Measurements from ENCODE around the gene TCP1. TPM values are rescaled to one million over a fixed set of nuclear protein-coding genes. Genes with fewer than 3 reads are reported as not detected.
A peak's percentile ranks its signal among the peaks of the same experiment; 100 is the strongest.

TCP1 gene
- total RNA-seq, 1 experiment from 2014 or later: 159 TPM

DNA sequence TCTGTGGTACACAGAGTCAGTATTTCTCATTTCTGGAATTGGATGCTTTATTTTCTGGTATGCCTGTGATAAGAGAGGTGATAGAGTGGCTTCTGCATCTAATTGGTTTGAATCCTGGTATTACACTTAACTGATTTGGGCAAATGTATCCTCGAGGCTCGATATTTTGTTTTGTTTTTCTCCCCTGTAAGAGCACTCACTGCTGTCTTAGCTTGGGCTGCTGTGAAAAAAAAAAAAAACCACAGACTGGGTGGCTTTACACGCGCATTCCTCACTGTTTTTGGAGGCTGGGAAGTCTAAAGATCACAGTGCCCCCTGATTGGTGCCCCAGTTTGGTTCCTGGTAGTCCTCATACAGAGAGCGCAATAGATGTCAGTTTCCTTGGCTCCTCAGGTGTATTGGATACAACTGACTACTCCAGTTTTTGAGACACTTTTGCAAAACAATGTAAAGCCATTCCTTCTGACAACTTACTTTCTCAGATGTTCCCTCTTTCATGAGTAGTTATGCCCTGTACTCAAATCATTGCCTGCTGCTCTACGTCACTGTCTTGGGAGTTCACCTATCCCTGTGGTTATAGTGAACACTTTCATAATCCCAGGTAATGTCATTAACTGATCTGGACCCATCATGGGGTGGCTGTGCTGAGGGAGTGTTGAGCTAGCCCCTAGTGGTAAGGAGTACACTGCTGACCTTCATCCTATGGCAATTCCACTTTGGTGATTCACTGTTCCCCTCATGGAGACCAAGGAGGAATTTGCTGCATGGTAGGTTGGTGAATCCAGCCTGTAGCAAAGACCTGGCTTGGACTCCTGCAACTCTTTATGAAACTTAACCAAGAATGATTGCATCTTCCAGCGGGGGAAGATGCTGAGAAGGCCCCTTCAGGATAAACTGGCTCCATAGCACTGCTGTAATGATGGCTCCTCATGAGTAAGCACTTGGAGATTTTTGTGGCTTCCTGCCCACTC, 31.1 kb downstream of the TCP1 start:
- H3K4me1 ChIP-seq (replicated peaks; ENCODE audit: insufficient read depth): peaks cover 14% of the 10 kb centered on the region
- H3K4me3 ChIP-seq: no peak overlapping the region
- H4K20me1 ChIP-seq (ENCODE audit: insufficient read depth): peaks cover 4% of the 10 kb centered on the region; the same call in 1 of the 2 replicates
- no peak overlapping the region for H3K4me2 ChIP-seq
- peak in 1 of 2 experiments; percentile 42 for DNase-seq
- peaks cover 52% of the 10 kb centered on the region for H3F3A ChIP-seq (ENCODE audit: insufficient read depth, low read depth)
- no peak overlapping the region for H2AFZ ChIP-seq
- 0 out of 2 replicates have a peak overlapping the region, but pooled peaks have one; percentile 21 for H3K27ac ChIP-seq
- no peaks in the 10 kb centered on the region for H3K9me2 ChIP-seq (ENCODE audit: insufficient read depth)
- peaks cover 12% of the 10 kb centered on the region for H3K36me3 ChIP-seq (ENCODE audit: low read depth)
- BruUV-seq (replicated peaks): no TSS peak
- ChIA-PET CTCF (no interaction called here), POLR2A (ENCODE audit: unreplicated experiment) (no interaction called here)
- intact Hi-C loops (cut with micrococcal nuclease; ENCODE audit: unreplicated experiment): no loop called here
- TF ChIP-seq CTCF (conservative IDR thresholded peaks at IDR 0.05): no peak
- no peak for TF ChIP-seq EZH2 (IDR thresholded peaks at IDR 0.05; ENCODE audit: low read depth)
- H3K9me3 ChIP-seq (ENCODE audit: insufficient read depth, low read depth): no peaks in the 10 kb centered on the region
- H3K27me3 ChIP-seq (ENCODE audit: insufficient read depth, low read depth): no peaks in the 10 kb centered on the region
- H3K79me2 ChIP-seq (ENCODE audit: low read depth): peaks cover 12% of the 10 kb centered on the region; the same call in 1 of the 2 replicates

DNA sequence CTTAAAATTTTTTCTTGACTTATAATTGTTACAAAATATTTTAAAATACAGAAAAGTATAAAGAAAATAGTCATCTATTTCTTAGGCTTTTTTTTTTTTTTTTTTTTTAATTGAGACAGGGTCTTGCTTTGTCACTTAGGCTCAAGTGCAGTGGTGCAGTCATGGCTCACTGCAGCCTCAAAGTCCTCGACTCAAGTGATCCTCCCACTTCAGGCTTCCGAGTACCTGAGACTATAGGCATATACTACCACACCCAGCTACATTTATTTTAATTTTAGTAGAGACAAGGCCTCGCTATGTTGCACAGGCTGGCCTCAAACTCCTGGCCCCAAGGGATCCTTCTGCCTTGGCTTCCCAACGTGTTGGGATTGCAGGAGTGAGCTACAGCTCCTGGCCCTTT, 32.9 kb downstream of the TCP1 start:
- CTCF ChIA-PET: no interaction called here

More for the DNA sequence above, 32.9 kb downstream of the TCP1 start:
- peaks cover 9% of the 10 kb centered on the region; the same call in 1 of the 2 replicates for H3K79me2 ChIP-seq (ENCODE audit: low read depth)
- H3K9me2 ChIP-seq (ENCODE audit: insufficient read depth): no peaks in the 10 kb centered on the region
- H3K4me1 ChIP-seq (replicated peaks; ENCODE audit: insufficient read depth): peaks cover 14% of the 10 kb centered on the region
- no peaks in the 10 kb centered on the region for H3K9me3 ChIP-seq (ENCODE audit: insufficient read depth, low read depth)
- H2AFZ ChIP-seq: no peak overlapping the region
- no peaks in the 10 kb centered on the region for H3K27me3 ChIP-seq (ENCODE audit: insufficient read depth, low read depth)
- H3K4me3 ChIP-seq: no peak overlapping the region
- POLR2A ChIA-PET (ENCODE audit: unreplicated experiment): no interaction called here
- H3K36me3 ChIP-seq (ENCODE audit: low read depth): peaks cover 22% of the 10 kb centered on the region
- H3K27ac ChIP-seq: no peak overlapping the region
- DNase-seq: no peak
- H3F3A ChIP-seq (ENCODE audit: insufficient read depth, low read depth): peaks cover 52% of the 10 kb centered on the region
- TF ChIP-seq EZH2 (IDR thresholded peaks at IDR 0.05; ENCODE audit: low read depth) (no peak), CTCF (conservative IDR thresholded peaks at IDR 0.05) (no peak)
- peaks cover 7% of the 10 kb centered on the region; the same call in 1 of the 2 replicates for H4K20me1 ChIP-seq (ENCODE audit: insufficient read depth)
- BruUV-seq (replicated peaks): no TSS peak
- intact Hi-C loops (cut with micrococcal nuclease; ENCODE audit: unreplicated experiment): no loop called here
- no peak overlapping the region for H3K4me2 ChIP-seq

All from PC-9 (cell line).